ENCODE measurements around the gene CDKN1C.

The CDKN1C gene

DNA sequence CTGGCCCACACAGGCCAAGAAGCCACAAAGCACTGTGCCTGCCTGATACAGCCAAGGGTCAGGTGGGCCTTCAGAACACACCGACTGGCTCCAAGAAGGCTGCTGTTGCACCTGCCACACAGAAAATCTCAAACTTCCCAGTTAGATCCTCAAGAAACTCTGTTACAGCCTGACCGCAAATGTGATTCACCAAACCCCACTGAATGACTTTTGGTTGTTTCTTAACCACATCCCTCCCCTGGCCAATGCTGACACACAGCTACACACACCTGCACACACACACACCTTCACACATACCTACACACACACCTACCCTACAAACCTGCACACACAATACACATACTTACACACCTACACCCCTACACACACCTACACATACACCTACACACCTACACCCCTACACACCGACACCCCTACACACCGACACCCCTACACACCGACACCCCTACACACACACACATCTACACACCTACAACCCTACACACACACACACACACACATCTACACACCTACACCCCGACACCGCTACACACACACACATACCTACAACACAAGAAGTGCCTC is 31.5 kb downstream of the CDKN1C start:
- Histone ChIP-seq H3K27me3 (ENCODE audit: insufficient read depth, poor library complexity, severe bottlenecking) (no peaks in the 10 kb centered on the region), H3K4me3 (replicated peaks; ENCODE audit: insufficient read depth, low read length) (no peak overlapping the region), H3K27ac (replicated peaks) (no peak overlapping the region)
- DNase-seq (ENCODE audit: low read depth in 1 of 2, low spot score in 1 of 2): no peak
- TF ChIP-seq GABPA (IDR thresholded peaks at IDR 0.05; ENCODE audit: low read depth) (no peak), SPI1 (IDR thresholded peaks at IDR 0.05; ENCODE audit: borderline replicate concordance, low read depth) (no peak), POLR2AphosphoS5 (IDR thresholded peaks at IDR 0.05; ENCODE audit: low read depth) (no peak)
- TF ChIP-seq, protein P1, sequence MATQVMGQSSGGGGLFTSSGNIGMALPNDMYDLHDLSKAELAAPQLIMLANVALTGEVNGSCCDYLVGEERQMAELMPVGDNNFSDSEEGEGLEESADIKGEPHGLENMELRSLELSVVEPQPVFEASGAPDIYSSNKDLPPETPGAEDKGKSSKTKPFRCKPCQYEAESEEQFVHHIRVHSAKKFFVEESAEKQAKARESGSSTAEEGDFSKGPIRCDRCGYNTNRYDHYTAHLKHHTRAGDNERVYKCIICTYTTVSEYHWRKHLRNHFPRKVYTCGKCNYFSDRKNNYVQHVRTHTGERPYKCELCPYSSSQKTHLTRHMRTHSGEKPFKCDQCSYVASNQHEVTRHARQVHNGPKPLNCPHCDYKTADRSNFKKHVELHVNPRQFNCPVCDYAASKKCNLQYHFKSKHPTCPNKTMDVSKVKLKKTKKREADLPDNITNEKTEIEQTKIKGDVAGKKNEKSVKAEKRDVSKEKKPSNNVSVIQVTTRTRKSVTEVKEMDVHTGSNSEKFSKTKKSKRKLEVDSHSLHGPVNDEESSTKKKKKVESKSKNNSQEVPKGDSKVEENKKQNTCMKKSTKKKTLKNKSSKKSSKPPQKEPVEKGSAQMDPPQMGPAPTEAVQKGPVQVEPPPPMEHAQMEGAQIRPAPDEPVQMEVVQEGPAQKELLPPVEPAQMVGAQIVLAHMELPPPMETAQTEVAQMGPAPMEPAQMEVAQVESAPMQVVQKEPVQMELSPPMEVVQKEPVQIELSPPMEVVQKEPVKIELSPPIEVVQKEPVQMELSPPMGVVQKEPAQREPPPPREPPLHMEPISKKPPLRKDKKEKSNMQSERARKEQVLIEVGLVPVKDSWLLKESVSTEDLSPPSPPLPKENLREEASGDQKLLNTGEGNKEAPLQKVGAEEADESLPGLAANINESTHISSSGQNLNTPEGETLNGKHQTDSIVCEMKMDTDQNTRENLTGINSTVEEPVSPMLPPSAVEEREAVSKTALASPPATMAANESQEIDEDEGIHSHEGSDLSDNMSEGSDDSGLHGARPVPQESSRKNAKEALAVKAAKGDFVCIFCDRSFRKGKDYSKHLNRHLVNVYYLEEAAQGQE (IDR thresholded peaks at IDR 0.05; ENCODE audit: insufficient replicate concordance, low read depth): no peak
- TF ChIP-seq, protein P2, sequence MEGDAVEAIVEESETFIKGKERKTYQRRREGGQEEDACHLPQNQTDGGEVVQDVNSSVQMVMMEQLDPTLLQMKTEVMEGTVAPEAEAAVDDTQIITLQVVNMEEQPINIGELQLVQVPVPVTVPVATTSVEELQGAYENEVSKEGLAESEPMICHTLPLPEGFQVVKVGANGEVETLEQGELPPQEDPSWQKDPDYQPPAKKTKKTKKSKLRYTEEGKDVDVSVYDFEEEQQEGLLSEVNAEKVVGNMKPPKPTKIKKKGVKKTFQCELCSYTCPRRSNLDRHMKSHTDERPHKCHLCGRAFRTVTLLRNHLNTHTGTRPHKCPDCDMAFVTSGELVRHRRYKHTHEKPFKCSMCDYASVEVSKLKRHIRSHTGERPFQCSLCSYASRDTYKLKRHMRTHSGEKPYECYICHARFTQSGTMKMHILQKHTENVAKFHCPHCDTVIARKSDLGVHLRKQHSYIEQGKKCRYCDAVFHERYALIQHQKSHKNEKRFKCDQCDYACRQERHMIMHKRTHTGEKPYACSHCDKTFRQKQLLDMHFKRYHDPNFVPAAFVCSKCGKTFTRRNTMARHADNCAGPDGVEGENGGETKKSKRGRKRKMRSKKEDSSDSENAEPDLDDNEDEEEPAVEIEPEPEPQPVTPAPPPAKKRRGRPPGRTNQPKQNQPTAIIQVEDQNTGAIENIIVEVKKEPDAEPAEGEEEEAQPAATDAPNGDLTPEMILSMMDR (IDR thresholded peaks at IDR 0.05; ENCODE audit: insufficient read depth, low read length): no peak

DNA sequence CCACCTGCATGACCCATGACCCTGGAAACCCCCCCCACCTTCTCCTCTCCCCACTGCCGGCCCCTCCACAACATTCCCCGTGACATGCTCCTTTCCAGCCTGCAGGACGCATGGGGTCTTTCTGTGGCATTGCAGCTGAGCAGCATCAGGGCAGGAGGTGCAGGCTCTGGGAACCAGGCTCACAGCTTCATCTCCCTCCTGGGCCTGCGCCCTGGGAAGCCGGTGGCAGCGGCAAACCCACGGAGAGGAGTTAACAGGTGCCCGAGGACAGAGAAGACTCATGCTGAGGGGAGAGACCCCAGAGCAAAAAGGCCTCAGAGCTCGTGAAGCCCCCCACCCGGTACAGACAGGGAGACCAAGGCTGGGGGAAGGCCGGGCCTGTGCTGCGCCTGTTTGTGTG is 32.2 kb downstream of the CDKN1C start:
- Histone ChIP-seq H3K4me3 (replicated peaks; ENCODE audit: insufficient read depth, low read length) (no peak overlapping the region), H3K27me3 (ENCODE audit: insufficient read depth, poor library complexity, severe bottlenecking) (no peaks in the 10 kb centered on the region), H3K27ac (replicated peaks) (no peak overlapping the region)
- DNase-seq (ENCODE audit: low read depth in 1 of 2, low spot score in 1 of 2): no peak
- TF ChIP-seq GABPA (IDR thresholded peaks at IDR 0.05; ENCODE audit: low read depth) (no peak), SPI1 (IDR thresholded peaks at IDR 0.05; ENCODE audit: borderline replicate concordance, low read depth) (no peak), POLR2AphosphoS5 (IDR thresholded peaks at IDR 0.05; ENCODE audit: low read depth) (no peak)
- TF ChIP-seq, protein P1 (IDR thresholded peaks at IDR 0.05; ENCODE audit: insufficient replicate concordance, low read depth): no peak
- TF ChIP-seq, protein P2 (IDR thresholded peaks at IDR 0.05; ENCODE audit: insufficient read depth, low read length): no peak

GRCh38 chr11:2849994-2850770 is 35.4 kb downstream of the CDKN1C start:
- H3K27me3 ChIP-seq (ENCODE audit: insufficient read depth, poor library complexity, severe bottlenecking): no peaks in the 10 kb centered on the region
- no peak overlapping the region for H3K4me3 ChIP-seq (replicated peaks; ENCODE audit: insufficient read depth, low read length)
- TF ChIP-seq, protein P1 (IDR thresholded peaks at IDR 0.05; ENCODE audit: insufficient replicate concordance, low read depth): no peak
- TF ChIP-seq POLR2AphosphoS5 (IDR thresholded peaks at IDR 0.05; ENCODE audit: low read depth): no peak
- TF ChIP-seq GABPA (IDR thresholded peaks at IDR 0.05; ENCODE audit: low read depth): no peak
- no peak for TF ChIP-seq SPI1 (IDR thresholded peaks at IDR 0.05; ENCODE audit: borderline replicate concordance, low read depth)
- TF ChIP-seq, protein P2 (IDR thresholded peaks at IDR 0.05; ENCODE audit: insufficient read depth, low read length): no peak
- no peak for DNase-seq (ENCODE audit: low read depth in 1 of 2, low spot score in 1 of 2)
- H3K27ac ChIP-seq (replicated peaks): no peak overlapping the region
